CD8-positive, alpha-beta memory T cell (primary cell): ENCODE measurements around the gene CBL. TPM values are rescaled to one million over a fixed set of nuclear protein-coding genes. Genes with fewer than 3 reads are reported as not detected.
A peak's percentile ranks its signal among the peaks of the same experiment; 100 is the strongest.
"Not testable (repeated sequence)": the region's sequence is repeated elsewhere in the genome, so short reads cannot be mapped to it uniquely, and the experiment has no call there.

ENCODE experiments used
- CTCF ChIA-PET: fragments of 350-600 bp; sonication (Branson Sonifier 250); formaldehyde crosslinking; loops from one replicate; lab custom pipeline; 2021; ENCODE audit warnings: antibody characterized with exemption; lab: Charles Lee
- POLR2A ChIA-PET: fragments of 350-600 bp; sonication (Branson Sonifier 250); formaldehyde crosslinking; loops from one replicate; lab custom pipeline; 2021; ENCODE audit warnings: antibody characterized with exemption; lab: Charles Lee
- DNase-seq, 5 donors: peaks; one replicate each; pipeline versions ENCODE4 v3.0.0 to v3.0.0-alpha.2; 2020 to 2022; ENCODE audit warnings: mixed read lengths in 1 of 5
- H3K27ac ChIP-seq: one replicate; pipeline ENCODE4 v1.7.0; 2013; ENCODE audit warnings: low read depth, mild to moderate bottlenecking, low read length, moderate library complexity
- H3K27me3 ChIP-seq: 2 replicates; pipeline ENCODE4 v1.7.0; 2013; ENCODE audit warnings: low read length, mild to moderate bottlenecking; ENCODE audit not compliant: insufficient read depth, poor library complexity, severe bottlenecking
- H3K36me3 ChIP-seq: 2 replicates; pipeline ENCODE4 v1.7.0; 2013; ENCODE audit warnings: mild to moderate bottlenecking, low read length, moderate library complexity; ENCODE audit not compliant: insufficient read depth
- H3K4me1 ChIP-seq: 2 replicates; pipeline ENCODE4 v1.7.0; 2013; ENCODE audit warnings: mild to moderate bottlenecking, low read length, moderate library complexity; ENCODE audit not compliant: insufficient read depth
- H3K4me3 ChIP-seq: 2 replicates; pipeline ENCODE4 v1.7.0; 2013; ENCODE audit warnings: mild to moderate bottlenecking, low read length
- H3K9me3 ChIP-seq: 2 replicates; pipeline ENCODE4 v1.7.0; 2013; ENCODE audit warnings: mild to moderate bottlenecking, low read length
- H3K27ac Mint-ChIP-seq, 8 donors: one replicate each; pipeline ENCODE4 v1.8.0; 2020 to 2021; ENCODE audit warnings: mixed read lengths in 8 of 8, mild to moderate bottlenecking in 6 of 8, inconsistent platforms in 3 of 8, moderate library complexity in 3 of 8
- H3K27me3 Mint-ChIP-seq, 2 donors: one replicate each; pipeline ENCODE4 v1.8.0; 2020 to 2021; ENCODE audit warnings: mixed read lengths in 2 of 2, mild to moderate bottlenecking in 1 of 2, moderate library complexity in 1 of 2
- H3K36me3 Mint-ChIP-seq, 3 donors: one replicate each; pipeline ENCODE4 v1.8.0; 2020 to 2021; ENCODE audit warnings: mixed read lengths in 3 of 3, inconsistent platforms in 1 of 3, mild to moderate bottlenecking in 1 of 3
- H3K4me1 Mint-ChIP-seq, 3 donors: one replicate each; pipeline ENCODE4 v1.8.0; 2020 to 2021; ENCODE audit warnings: mixed read lengths in 3 of 3, inconsistent platforms in 1 of 3, mild to moderate bottlenecking in 1 of 3
- H3K4me3 Mint-ChIP-seq, 7 donors: one replicate each; pipeline ENCODE4 v1.8.0; 2020 to 2021; ENCODE audit warnings: mixed read lengths in 7 of 7, mild to moderate bottlenecking in 6 of 7, moderate library complexity in 4 of 7, inconsistent platforms in 2 of 7
- H3K9me3 Mint-ChIP-seq, 5 donors: one replicate each; pipeline ENCODE4 v1.8.0; 2020 to 2022; ENCODE audit warnings: mixed read lengths in 5 of 5, mild to moderate bottlenecking in 3 of 5, moderate library complexity in 2 of 5, inconsistent platforms in 1 of 5
- polyA plus RNA-seq: library from polyadenylated mRNA; unstranded; fragments of 300-500 nt; fragmentation: Illumina TruSeq; gene quantifications from one replicate; pipeline ENCODE4 v1.2.3, GENCODE V29; 2021
- total RNA-seq, 2 experiments: library from RNA; stranded (reverse); gene quantifications; one replicate each; pipeline ENCODE4 v1.2.3, GENCODE V29; 2021

The CBL gene
- total and polyA plus RNA-seq, 3 experiments from 2014 or later, result 10.4 to 26.1 (median 25.9) TPM

GRCh38 chr11:119222308-119222707 is 16.2 kb downstream of the CBL start:
- Histone ChIP-seq H3K27me3 (no peaks in the 10 kb centered on the region), H3K9me3 (no peaks in the 10 kb centered on the region), H3K4me1 (peaks cover 9% of the 10 kb centered on the region), H3K4me3 (no peak overlapping the region), H3K36me3 (no peaks in the 10 kb centered on the region), H3K27ac (no peak overlapping the region)
- H3K36me3 Mint-ChIP-seq, result peaks cover 0 to 13% (median 6%) of the 10 kb centered on the region in 3 donors
- H3K4me3 Mint-ChIP-seq, result no peak overlapping the region
- H3K4me1 Mint-ChIP-seq, result peaks cover 39 to 70% (median 60%) of the 10 kb centered on the region in 3 donors
- no peak for DNase-seq
- H3K9me3 Mint-ChIP-seq, result no peaks in the 10 kb centered on the region
- CTCF ChIA-PET, result interaction anchor here (1.0 to 1.5 kb wide), 3 partner anchors 11 to 62 kb away, joined by 3 to 4 read pairs (median 3); no protein-coding TSS in a partner anchor
- H3K27me3 Mint-ChIP-seq, result no peaks in the 10 kb centered on the region
- H3K27ac Mint-ChIP-seq, result peak overlapping the region in 5 of 8 donors; percentile 1 to 81 (median 24)
- POLR2A ChIA-PET, result no interaction called here

DNA sequence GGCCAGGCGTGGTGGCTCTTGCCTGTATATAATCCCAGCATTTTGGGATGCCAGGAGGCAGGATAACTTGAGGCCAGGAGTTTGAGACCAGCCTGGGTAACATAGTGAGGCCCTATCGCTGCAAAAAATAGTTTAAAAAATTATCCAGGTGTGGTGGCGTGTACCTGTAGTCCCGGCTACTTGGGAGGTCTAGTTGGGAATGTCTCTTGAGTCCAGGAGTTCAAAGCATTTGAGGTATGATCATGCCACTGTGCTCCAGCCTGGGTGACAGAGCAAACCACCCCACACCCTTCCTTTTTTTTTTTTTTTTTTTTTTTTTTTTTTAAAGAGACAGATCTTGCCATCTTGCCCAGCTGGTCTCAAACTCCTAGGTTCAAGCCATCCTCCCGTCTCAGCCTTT is 16.8 kb downstream of the CBL start:
- peaks cover 38 to 68% (median 57%) of the 10 kb centered on the region in 3 donors for H3K4me1 Mint-ChIP-seq
- POLR2A ChIA-PET, result interaction anchor here (0.6 kb wide), 1 partner anchor 563 kb away, joined by 3 read pairs; no protein-coding TSS in a partner anchor
- Histone ChIP-seq H3K27ac (no peak overlapping the region), H3K9me3 (no peaks in the 10 kb centered on the region), H3K36me3 (no peaks in the 10 kb centered on the region), H3K27me3 (no peaks in the 10 kb centered on the region), H3K4me1 (peaks cover 9% of the 10 kb centered on the region), H3K4me3 (no peak overlapping the region)
- no peaks in the 10 kb centered on the region for H3K9me3 Mint-ChIP-seq
- peak overlapping the region in 3 of 8 donors; percentile 24 to 81 (median 43) for H3K27ac Mint-ChIP-seq
- DNase-seq, result no peak
- H3K27me3 Mint-ChIP-seq, result no peaks in the 10 kb centered on the region
- CTCF ChIA-PET, result interaction anchor here (0.6 to 1.5 kb wide), 3 partner anchors 11 to 45 kb away, joined by 3 to 4 read pairs (median 4); no protein-coding TSS in a partner anchor
- no peak overlapping the region for H3K4me3 Mint-ChIP-seq
- peaks cover 0 to 13% (median 6%) of the 10 kb centered on the region in 3 donors for H3K36me3 Mint-ChIP-seq

DNA sequence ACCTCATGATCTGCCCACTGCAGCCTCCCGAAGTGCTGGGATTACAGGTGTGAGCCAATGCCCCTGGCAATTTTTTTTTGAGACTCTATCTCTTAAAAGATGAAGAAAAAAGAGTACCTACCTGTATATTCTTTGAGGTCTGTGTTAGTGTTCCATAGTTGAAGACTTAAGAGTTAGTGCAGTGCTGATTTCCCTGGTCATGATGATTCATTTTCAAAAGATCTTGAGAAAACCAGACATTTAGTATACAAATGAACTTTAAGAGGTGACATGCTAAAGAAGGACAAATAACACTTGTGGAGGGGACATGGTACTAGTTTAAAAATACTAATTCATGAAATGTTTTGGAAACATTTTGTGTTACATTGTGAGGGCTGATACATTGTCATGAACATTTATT is 17.7 kb downstream of the CBL start:
- H3K27me3 Mint-ChIP-seq, result no peaks in the 10 kb centered on the region
- no peaks in the 10 kb centered on the region for H3K9me3 Mint-ChIP-seq
- Histone ChIP-seq H3K27me3 (no peaks in the 10 kb centered on the region), H3K9me3 (no peaks in the 10 kb centered on the region), H3K4me1 (peaks cover 18% of the 10 kb centered on the region), H3K4me3 (no peak overlapping the region), H3K36me3 (no peaks in the 10 kb centered on the region), H3K27ac (no peak overlapping the region)
- peak overlapping the region in 3 of 8 donors; percentile 46 to 64 (median 51) for H3K27ac Mint-ChIP-seq
- DNase-seq, result no peak
- POLR2A ChIA-PET, result no interaction called here
- H3K4me3 Mint-ChIP-seq, result no peak overlapping the region
- CTCF ChIA-PET, result no interaction called here
- H3K4me1 Mint-ChIP-seq, result peaks cover 40 to 69% (median 59%) of the 10 kb centered on the region in 3 donors
- peaks cover 0 to 13% (median 6%) of the 10 kb centered on the region in 3 donors for H3K36me3 Mint-ChIP-seq

DNA sequence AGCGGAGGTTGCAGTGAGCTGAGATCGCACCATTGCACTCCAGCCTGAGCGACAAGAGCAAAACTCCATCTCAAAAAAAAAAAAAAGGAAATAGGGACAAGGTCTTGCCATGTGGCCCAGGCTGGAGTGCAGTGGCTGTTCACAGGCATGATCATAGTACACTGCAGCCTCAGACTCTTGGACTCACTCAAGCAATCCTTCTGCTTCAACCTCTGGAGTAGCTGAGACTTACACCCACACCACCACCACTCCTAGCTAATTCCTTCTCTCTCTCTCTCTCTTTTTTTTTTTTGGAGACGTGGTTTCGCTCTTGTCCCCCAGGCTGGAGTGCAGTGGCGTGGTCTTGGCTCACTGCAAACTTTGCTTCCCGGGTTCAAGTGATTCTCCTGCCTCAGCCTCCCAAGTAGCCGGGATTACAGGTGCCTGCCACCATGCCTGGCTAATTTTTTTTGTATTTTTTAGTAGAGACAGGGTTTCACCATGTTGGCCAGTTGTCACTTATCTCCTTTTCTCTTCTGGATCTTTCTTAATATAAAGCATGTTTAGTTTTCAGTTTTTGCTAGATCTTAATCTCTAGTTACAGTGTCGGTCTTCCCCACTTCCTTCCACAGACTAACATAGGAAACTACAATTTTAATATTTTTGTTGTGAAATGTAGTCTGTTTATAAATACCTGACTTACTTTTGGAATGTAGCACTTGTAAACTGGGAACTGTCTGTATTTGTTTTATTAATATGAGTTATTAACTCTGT is 22.6 kb downstream of the CBL start:
- H3K4me3 ChIP-seq, H3K9me3 ChIP-seq, H3K9me3 Mint-ChIP-seq, H3K36me3 ChIP-seq, DNase-seq, H3K27ac ChIP-seq, H3K27me3 ChIP-seq, H3K27me3 Mint-ChIP-seq: not testable (repeated sequence)
- CTCF ChIA-PET, result interaction anchor here (0.7 to 1.5 kb wide), 4 partner anchors 12 to 97 kb away, joined by 3 to 4 read pairs (median 3); no protein-coding TSS in a partner anchor
- peaks cover 44 to 69% (median 58%) of the 10 kb centered on the region in 3 donors for H3K4me1 Mint-ChIP-seq
- H3K27ac Mint-ChIP-seq, result peak overlapping the region; percentile 41 to 84 (median 58)
- peak overlapping the region in 6 of 7 donors; percentile 45 to 77 (median 73) for H3K4me3 Mint-ChIP-seq
- POLR2A ChIA-PET, result interaction anchor here (0.7 to 1.4 kb wide), 3 partner anchors 22 to 187 kb away, joined by 3 to 4 read pairs (median 3); partner anchors contain the start of gene CBL
- H3K36me3 Mint-ChIP-seq, result peaks cover 3 to 27% (median 9%) of the 10 kb centered on the region in 3 donors
- peaks cover 19% of the 10 kb centered on the region for H3K4me1 ChIP-seq

- Histone ChIP-seq H3K9me3 (no peaks in the 10 kb centered on the region), H3K4me1 (peaks cover 19% of the 10 kb centered on the region), H3K36me3 (no peaks in the 10 kb centered on the region), H3K27me3 (no peaks in the 10 kb centered on the region), H3K27ac (no peak overlapping the region), H3K4me3 (no peak overlapping the region)
- ChIA-PET POLR2A (interaction anchor here (0.7 to 1.4 kb wide), 2 partner anchors 23 to 123 kb away, joined by 3 read pairs; partner anchors contain the start of gene CBL), CTCF (interaction anchor here (1.0 to 1.5 kb wide), 4 partner anchors 13 to 97 kb away, joined by 3 to 4 read pairs (median 3); no protein-coding TSS in a partner anchor)
- no peaks in the 10 kb centered on the region for H3K9me3 Mint-ChIP-seq
- no peaks in the 10 kb centered on the region for H3K27me3 Mint-ChIP-seq
- H3K4me3 Mint-ChIP-seq, result peak overlapping the region in 6 of 7 donors; percentile 45 to 77 (median 73)
- peaks cover 39 to 63% (median 53%) of the 10 kb centered on the region in 3 donors for H3K4me1 Mint-ChIP-seq
- H3K27ac Mint-ChIP-seq, result peak overlapping the region; percentile 41 to 84 (median 58)
- DNase-seq, result no peak
- peaks cover 3 to 33% (median 4%) of the 10 kb centered on the region in 3 donors for H3K36me3 Mint-ChIP-seq
These were observed 23.1 kb downstream of the CBL start for GRCh38 chr11:119229288-119229672.

GRCh38 chr11:119229741-119230140 is 23.6 kb downstream of the CBL start:
- ChIA-PET CTCF (interaction anchor here (1.0 to 1.3 kb wide), 3 partner anchors 13 to 96 kb away, joined by 3 read pairs; no protein-coding TSS in a partner anchor), POLR2A (interaction anchor here (0.7 kb wide), 1 partner anchor 123 kb away, joined by 3 read pairs; no protein-coding TSS in a partner anchor)
- Histone ChIP-seq H3K27ac (no peak overlapping the region), H3K9me3 (no peaks in the 10 kb centered on the region), H3K36me3 (no peaks in the 10 kb centered on the region), H3K4me3 (no peak overlapping the region), H3K27me3 (no peaks in the 10 kb centered on the region), H3K4me1 (peaks cover 19% of the 10 kb centered on the region)
- Mint-ChIP-seq H3K27me3 (no peaks in the 10 kb centered on the region), H3K27ac (peak overlapping the region in 4 of 8 donors; percentile 41 to 84 (median 66)), H3K9me3 (no peaks in the 10 kb centered on the region), H3K36me3 (peaks cover 5 to 35% (median 6%) of the 10 kb centered on the region in 3 donors), H3K4me3 (no peak overlapping the region), H3K4me1 (peaks cover 34 to 62% (median 52%) of the 10 kb centered on the region in 3 donors)
- no peak for DNase-seq

DNA sequence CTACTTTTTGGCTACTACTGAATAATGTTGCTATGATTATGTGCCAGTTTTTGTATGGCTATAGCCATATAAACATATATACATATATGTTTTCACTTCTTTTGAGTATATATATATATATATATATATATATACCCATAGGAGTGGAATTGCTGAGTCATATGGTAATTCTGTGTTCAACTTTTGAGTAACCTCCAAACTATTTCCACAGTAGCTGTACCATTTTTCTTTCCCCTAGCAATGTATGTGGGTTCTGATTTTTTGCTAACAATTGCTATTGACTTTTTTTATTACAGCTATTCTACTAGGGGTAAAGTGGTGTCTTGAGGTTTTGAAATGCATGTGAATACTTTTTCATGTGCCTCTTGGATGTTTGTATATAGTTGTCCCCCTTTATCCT is 30.4 kb downstream of the CBL start:
- H3K9me3 ChIP-seq, result no peaks in the 10 kb centered on the region
- no peak overlapping the region for H3K4me3 Mint-ChIP-seq
- peak overlapping the region in 1 of 8 donors; percentile 45 for H3K27ac Mint-ChIP-seq
- H3K27me3 Mint-ChIP-seq, result no peaks in the 10 kb centered on the region
- CTCF ChIA-PET, result no interaction called here
- H3K27ac ChIP-seq, result no peak overlapping the region
- no peaks in the 10 kb centered on the region for H3K36me3 ChIP-seq
- H3K36me3 Mint-ChIP-seq, result peaks cover 11 to 64% (median 15%) of the 10 kb centered on the region in 3 donors
- DNase-seq, result no peak
- H3K4me3 ChIP-seq, result no peak overlapping the region
- no peaks in the 10 kb centered on the region for H3K27me3 ChIP-seq
- peaks cover 31 to 58% (median 57%) of the 10 kb centered on the region in 3 donors for H3K4me1 Mint-ChIP-seq
- H3K9me3 Mint-ChIP-seq, result no peaks in the 10 kb centered on the region
- H3K4me1 ChIP-seq, result peaks cover 22% of the 10 kb centered on the region
- POLR2A ChIA-PET, result no interaction called here
